Measurements from ENCODE around the gene CFAP61. TPM values are rescaled to one million over a fixed set of nuclear protein-coding genes. Genes with fewer than 3 reads are reported as not detected.
A peak's percentile ranks its signal among the peaks of the same experiment; 100 is the strongest.

The CFAP61 gene
- total RNA-seq, 1 donor from 2014 or later = not detected

DNA sequence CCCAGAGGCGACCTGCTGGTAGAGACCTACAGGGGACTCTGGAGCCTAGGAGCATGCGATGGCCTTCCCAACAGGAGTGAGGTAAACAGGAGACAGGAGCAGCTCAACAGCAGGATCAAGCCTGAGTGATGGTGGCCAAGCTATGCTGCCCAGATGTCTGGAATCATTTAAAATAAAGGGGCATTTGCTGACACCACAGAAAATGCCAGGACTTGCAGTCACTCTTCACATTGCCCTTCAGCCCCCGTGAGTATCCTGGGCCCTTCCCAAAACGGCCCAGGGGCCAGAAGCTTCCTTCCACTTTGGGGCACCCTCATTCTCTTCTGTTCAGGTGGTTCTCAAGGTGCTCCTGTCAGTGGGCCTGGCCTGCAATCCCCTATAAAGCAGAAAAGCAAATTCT, 338.8 kb downstream of the CFAP61 start:
- no peak overlapping the region for H3K9ac ChIP-seq (ENCODE audit: low read length)
- no peak overlapping the region for H3K27ac Mint-ChIP-seq (ENCODE audit: unreplicated experiment)
- peaks cover 4% of the 10 kb centered on the region for H3K27me3 Mint-ChIP-seq (ENCODE audit: low read depth, unreplicated experiment)

DNA sequence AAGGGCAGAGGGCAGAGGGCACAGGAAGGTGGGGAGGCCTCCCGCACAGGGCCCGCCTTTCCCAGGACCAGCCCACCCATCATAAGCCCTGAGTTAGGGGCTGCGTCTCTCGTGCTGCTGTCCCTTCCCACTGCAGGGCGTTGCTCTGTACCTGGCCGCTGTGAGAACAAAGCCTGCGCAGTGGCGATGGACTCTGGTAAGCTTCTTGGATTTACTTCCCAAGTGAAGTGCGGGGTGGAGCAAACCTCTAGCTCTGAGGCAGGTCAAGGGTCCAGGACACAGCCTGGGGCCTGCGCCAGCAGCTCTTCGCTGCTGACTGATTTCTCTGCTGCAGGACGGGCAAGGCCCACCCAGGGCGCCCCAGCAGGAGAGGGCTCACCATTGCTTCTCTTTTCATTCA, 339.4 kb downstream of the CFAP61 start:
- H3K4me1 Mint-ChIP-seq (ENCODE audit: low read depth, unreplicated experiment) = no peaks in the 10 kb centered on the region
- no peak overlapping the region for H3K27ac Mint-ChIP-seq (ENCODE audit: unreplicated experiment)
- Histone ChIP-seq H3K36me3 (ENCODE audit: insufficient read depth, low read length) (no peaks in the 10 kb centered on the region), H4K20me1 (ENCODE audit: insufficient read depth, low read length) (no peaks in the 10 kb centered on the region), H3K79me2 (ENCODE audit: insufficient read depth, low read length) (no peaks in the 10 kb centered on the region), H3K9me3 (ENCODE audit: insufficient read depth, low read depth, low read length) (no peaks in the 10 kb centered on the region), H3K4me3 (ENCODE audit: insufficient read depth, low read depth, low read length) (no peak overlapping the region), H3K27me3 (ENCODE audit: insufficient read depth, low read length) (no peaks in the 10 kb centered on the region), H3K27ac (ENCODE audit: low read depth, low read length) (no peak overlapping the region), H2AFZ (ENCODE audit: low read depth, low read length) (no peak overlapping the region), H3K9ac (ENCODE audit: low read length) (no peak overlapping the region), H3K4me2 (ENCODE audit: low read length) (no peak overlapping the region), H3K4me1 (ENCODE audit: insufficient read depth, low read length) (no peaks in the 10 kb centered on the region)
- H3K27me3 Mint-ChIP-seq (ENCODE audit: low read depth, unreplicated experiment) = peaks cover 5% of the 10 kb centered on the region
- DNase-seq (ENCODE audit: low read depth) = no peak
- H3K9me3 Mint-ChIP-seq (ENCODE audit: unreplicated experiment) = peaks cover 2% of the 10 kb centered on the region
- TF ChIP-seq, protein P1, sequence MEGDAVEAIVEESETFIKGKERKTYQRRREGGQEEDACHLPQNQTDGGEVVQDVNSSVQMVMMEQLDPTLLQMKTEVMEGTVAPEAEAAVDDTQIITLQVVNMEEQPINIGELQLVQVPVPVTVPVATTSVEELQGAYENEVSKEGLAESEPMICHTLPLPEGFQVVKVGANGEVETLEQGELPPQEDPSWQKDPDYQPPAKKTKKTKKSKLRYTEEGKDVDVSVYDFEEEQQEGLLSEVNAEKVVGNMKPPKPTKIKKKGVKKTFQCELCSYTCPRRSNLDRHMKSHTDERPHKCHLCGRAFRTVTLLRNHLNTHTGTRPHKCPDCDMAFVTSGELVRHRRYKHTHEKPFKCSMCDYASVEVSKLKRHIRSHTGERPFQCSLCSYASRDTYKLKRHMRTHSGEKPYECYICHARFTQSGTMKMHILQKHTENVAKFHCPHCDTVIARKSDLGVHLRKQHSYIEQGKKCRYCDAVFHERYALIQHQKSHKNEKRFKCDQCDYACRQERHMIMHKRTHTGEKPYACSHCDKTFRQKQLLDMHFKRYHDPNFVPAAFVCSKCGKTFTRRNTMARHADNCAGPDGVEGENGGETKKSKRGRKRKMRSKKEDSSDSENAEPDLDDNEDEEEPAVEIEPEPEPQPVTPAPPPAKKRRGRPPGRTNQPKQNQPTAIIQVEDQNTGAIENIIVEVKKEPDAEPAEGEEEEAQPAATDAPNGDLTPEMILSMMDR (IDR thresholded peaks at IDR 0.05; ENCODE audit: insufficient read depth, low read depth, low read length) = no peak
- TF ChIP-seq EZH2 (IDR thresholded peaks at IDR 0.05; ENCODE audit: insufficient read depth, low read length) = no peak
- no peak overlapping the region for H3K4me3 Mint-ChIP-seq (ENCODE audit: unreplicated experiment)
- no peak for FAIRE-seq
- peaks cover 4% of the 10 kb centered on the region for H3K36me3 Mint-ChIP-seq (ENCODE audit: low read depth, unreplicated experiment)

More for the DNA sequence above, 338.8 kb downstream of the CFAP61 start:
- FAIRE-seq (no peak), DNase-seq (ENCODE audit: low read depth) (no peak)
- peaks cover 2% of the 10 kb centered on the region for H3K9me3 Mint-ChIP-seq (ENCODE audit: unreplicated experiment)
- Histone ChIP-seq H3K4me3 (ENCODE audit: insufficient read depth, low read depth, low read length) (no peak overlapping the region), H3K4me1 (ENCODE audit: insufficient read depth, low read length) (no peaks in the 10 kb centered on the region), H3K27me3 (ENCODE audit: insufficient read depth, low read length) (no peaks in the 10 kb centered on the region), H3K36me3 (ENCODE audit: insufficient read depth, low read length) (no peaks in the 10 kb centered on the region), H4K20me1 (ENCODE audit: insufficient read depth, low read length) (no peaks in the 10 kb centered on the region), H3K79me2 (ENCODE audit: insufficient read depth, low read length) (no peaks in the 10 kb centered on the region), H3K9me3 (ENCODE audit: insufficient read depth, low read depth, low read length) (no peaks in the 10 kb centered on the region), H3K27ac (ENCODE audit: low read depth, low read length) (no peak overlapping the region), H2AFZ (ENCODE audit: low read depth, low read length) (no peak overlapping the region), H3K4me2 (ENCODE audit: low read length) (no peak overlapping the region)
- no peak overlapping the region for H3K4me3 Mint-ChIP-seq (ENCODE audit: unreplicated experiment)
- TF ChIP-seq EZH2 (IDR thresholded peaks at IDR 0.05; ENCODE audit: insufficient read depth, low read length) = no peak
- TF ChIP-seq, protein P1 (IDR thresholded peaks at IDR 0.05; ENCODE audit: insufficient read depth, low read depth, low read length) = no peak
- no peaks in the 10 kb centered on the region for H3K4me1 Mint-ChIP-seq (ENCODE audit: low read depth, unreplicated experiment)
- H3K36me3 Mint-ChIP-seq (ENCODE audit: low read depth, unreplicated experiment) = peaks cover 4% of the 10 kb centered on the region

DNA sequence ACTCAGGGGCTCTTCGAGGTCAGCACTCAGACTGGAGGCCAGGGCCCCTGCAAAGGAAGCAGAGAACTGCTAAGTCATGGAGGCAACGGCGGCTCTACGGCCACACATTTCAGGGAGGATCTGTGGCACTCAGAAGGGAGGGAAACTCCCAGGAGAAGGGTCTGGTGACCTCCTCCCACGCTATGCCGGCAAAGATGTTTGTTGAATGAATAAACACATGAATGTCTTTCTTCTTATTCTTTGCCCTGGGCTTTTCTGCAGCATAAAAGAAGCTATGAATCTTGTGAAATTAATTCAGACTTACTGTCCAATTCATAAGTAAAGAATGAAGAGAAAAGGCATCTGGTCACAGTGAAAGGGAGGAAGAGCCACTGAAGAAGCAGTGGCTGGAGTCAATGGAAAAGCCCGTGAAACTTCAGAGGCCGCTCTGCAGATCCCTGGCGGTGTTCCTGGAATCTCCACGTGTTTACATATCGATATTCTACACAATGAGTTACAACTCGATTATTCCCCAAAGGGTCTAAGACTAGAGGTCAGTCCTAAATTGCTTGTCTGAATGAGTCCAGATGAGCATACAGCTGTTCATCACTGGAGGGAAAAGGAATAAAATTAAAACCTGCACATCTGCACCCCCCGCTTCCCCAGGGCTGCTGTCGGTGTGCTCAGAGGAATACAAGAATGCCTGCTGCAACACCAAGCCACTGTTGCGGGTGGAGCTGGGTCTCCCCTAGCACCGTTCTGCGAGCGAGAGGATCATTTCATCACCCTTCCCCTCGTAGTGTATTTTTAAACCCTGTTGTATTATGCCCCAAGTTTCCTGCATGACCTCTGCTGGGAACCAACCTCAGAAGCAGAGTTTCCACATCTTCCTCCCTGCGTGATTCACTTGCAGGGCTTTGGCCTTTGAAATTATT, 341.1 kb downstream of the CFAP61 start:
- Mint-ChIP-seq H3K36me3 (ENCODE audit: low read depth, unreplicated experiment) (peaks cover 7% of the 10 kb centered on the region), H3K9me3 (ENCODE audit: unreplicated experiment) (peaks cover 2% of the 10 kb centered on the region), H3K27ac (ENCODE audit: unreplicated experiment) (no peak overlapping the region), H3K27me3 (ENCODE audit: low read depth, unreplicated experiment) (peaks cover 5% of the 10 kb centered on the region), H3K4me1 (ENCODE audit: low read depth, unreplicated experiment) (no peaks in the 10 kb centered on the region), H3K4me3 (ENCODE audit: unreplicated experiment) (no peak overlapping the region)
- H3K9me3 ChIP-seq (ENCODE audit: insufficient read depth, low read depth, low read length) = no peaks in the 10 kb centered on the region
- peak overlapping the region; percentile 34 for H2AFZ ChIP-seq (ENCODE audit: low read depth, low read length)
- no peaks in the 10 kb centered on the region for H3K79me2 ChIP-seq (ENCODE audit: insufficient read depth, low read length)
- TF ChIP-seq, protein P1 (IDR thresholded peaks at IDR 0.05; ENCODE audit: insufficient read depth, low read depth, low read length) = no peak
- no peak for TF ChIP-seq EZH2 (IDR thresholded peaks at IDR 0.05; ENCODE audit: insufficient read depth, low read length)
- H3K4me2 ChIP-seq (ENCODE audit: low read length) = no peak overlapping the region
- H3K27me3 ChIP-seq (ENCODE audit: insufficient read depth, low read length) = no peaks in the 10 kb centered on the region
- peak; percentile 30 for DNase-seq (ENCODE audit: low read depth)
- H4K20me1 ChIP-seq (ENCODE audit: insufficient read depth, low read length) = no peaks in the 10 kb centered on the region
- no peak overlapping the region for H3K27ac ChIP-seq (ENCODE audit: low read depth, low read length)
- no peaks in the 10 kb centered on the region for H3K4me1 ChIP-seq (ENCODE audit: insufficient read depth, low read length)
- no peak overlapping the region for H3K9ac ChIP-seq (ENCODE audit: low read length)
- no peaks in the 10 kb centered on the region for H3K36me3 ChIP-seq (ENCODE audit: insufficient read depth, low read length)
- no peak overlapping the region for H3K4me3 ChIP-seq (ENCODE audit: insufficient read depth, low read depth, low read length)
- FAIRE-seq = no peak

Measured in astrocyte (in vitro differentiated cells and primary cell).